Measurements from ENCODE around the gene TTC9B. TPM values are rescaled to one million over a fixed set of nuclear protein-coding genes. Genes with fewer than 3 reads are reported as not detected.

TTC9B gene
- total RNA-seq, 1 donor from 2014 or later: 37.5 TPM

- FAIRE-seq: no peak
- DNase-seq (ENCODE audit: low spot score in 2 of 2): no peak
These were observed 16.4 kb upstream of the TTC9B start for GRCh38 chr19:40234429-40235237.

GRCh38 chr19:40233811-40234389 lies 15.7 kb upstream of the TTC9B start:
- FAIRE-seq: no peak
- peak in 1 of 2 donors; percentile 56 for DNase-seq (ENCODE audit: low spot score in 2 of 2)

GRCh38 chr19:40232949-40233810 lies 15.0 kb upstream of the TTC9B start:
- FAIRE-seq (no peak), DNase-seq (ENCODE audit: low spot score in 2 of 2) (no peak)

- FAIRE-seq (no peak), DNase-seq (ENCODE audit: low spot score in 2 of 2) (no peak)
These were observed 14.3 kb upstream of the TTC9B start for GRCh38 chr19:40232479-40232878.

GRCh38 chr19:40231544-40232424 lies 13.6 kb upstream of the TTC9B start:
- no peak for DNase-seq (ENCODE audit: low spot score in 2 of 2)
- no peak for FAIRE-seq

- FAIRE-seq (no peak), DNase-seq (ENCODE audit: low spot score in 2 of 2) (no peak)
These were observed 12.9 kb upstream of the TTC9B start for GRCh38 chr19:40231057-40231456.

GRCh38 chr19:40229926-40230417 lies 11.8 kb upstream of the TTC9B start:
- no peak for DNase-seq (ENCODE audit: low spot score in 2 of 2)
- no peak for FAIRE-seq

GRCh38 chr19:40229484-40229883 lies 11.3 kb upstream of the TTC9B start:
- no peak for FAIRE-seq
- DNase-seq (ENCODE audit: low spot score in 2 of 2): no peak

- no peak for DNase-seq (ENCODE audit: low spot score in 2 of 2)
- no peak for FAIRE-seq
These were observed 10.7 kb upstream of the TTC9B start for GRCh38 chr19:40228863-40229262.

GRCh38 chr19:40228346-40228745 lies 10.2 kb upstream of the TTC9B start:
- no peak for FAIRE-seq

GRCh38 chr19:40225440-40226305 lies 7.5 kb upstream of the TTC9B start:
- no peak for DNase-seq (ENCODE audit: low spot score in 2 of 2)
- FAIRE-seq: no peak

More at GRCh38 chr19:40228346-40228745, 10.2 kb upstream of the TTC9B start:
- DNase-seq (ENCODE audit: low spot score in 2 of 2): no peak

- no peak for DNase-seq (ENCODE audit: low spot score in 2 of 2)
- FAIRE-seq: no peak
These were observed 6.4 kb upstream of the TTC9B start for GRCh38 chr19:40224342-40225150.

- DNase-seq (ENCODE audit: low spot score in 2 of 2) (no peak), FAIRE-seq (no peak)
These were observed 5.1 kb upstream of the TTC9B start for GRCh38 chr19:40223135-40223822.

GRCh38 chr19:40221858-40222619 lies 3.9 kb upstream of the TTC9B start:
- peak; percentile 96 to 98 for DNase-seq (ENCODE audit: low spot score in 2 of 2)
- FAIRE-seq: peak; percentile 96

- DNase-seq (ENCODE audit: low spot score in 2 of 2) (no peak), FAIRE-seq (no peak)
These were observed 2.5 kb upstream of the TTC9B start for GRCh38 chr19:40220674-40221073.

- DNase-seq (ENCODE audit: low spot score in 2 of 2): no peak
These were observed 1.6 kb upstream of the TTC9B start for GRCh38 chr19:40219721-40220276.

More at GRCh38 chr19:40219721-40220276, 1.6 kb upstream of the TTC9B start:
- FAIRE-seq: no peak

Data from frontal cortex (tissue), 4 donors.